K562 (cell line): ENCODE data around the gene XIRP1. TPM values are rescaled to one million over a fixed set of nuclear protein-coding genes. Genes with fewer than 3 reads are reported as not detected.
"Not testable (repeated sequence)": the region's sequence is repeated elsewhere in the genome, so short reads cannot be mapped to it uniquely, and the experiment has no call there.

Experiments
- ATAC-seq: fragments of 200-7000 bp; cut with Tn5 transposase; 3 replicates; pipeline ENCODE4 v1.9.1; 2020; ENCODE audit warnings: moderate library complexity
- BruUV-seq: library from RNA; stranded (reverse); fragments of 400-500 nt; replicated peaks from 2 replicates; lab custom pipeline; 2021; lab: Mats Ljungman, UMichigan
- CTCF ChIA-PET: fragments of 300-600 bp; formaldehyde crosslinking; extraction: SDS; loops from one replicate; lab custom pipeline; 2021; ENCODE audit warnings: low intra/inter-chr PET ratio; lab: Yijun Ruan, JAX
- POLR2A ChIA-PET: fragments of 300-600, 350-650 bp; sonication (Branson Sonifier 250); formaldehyde crosslinking; extraction: SDS; loops from one replicate; lab custom pipeline; 2021; ENCODE audit warnings: antibody characterized with exemption, inconsistent platforms; lab: Yijun Ruan, JAX
- DNase-seq, 4 experiments: peaks; one replicate each; pipeline versions ENCODE4 v3.0.0 to v3.0.0-alpha.2; 2011 to 2018; ENCODE audit warnings: low spot score in 3 of 4, mixed read lengths in 3 of 4; ENCODE audit errors: extremely low read depth in 1 of 4
- FAIRE-seq: peaks from 2 replicates; lab custom pipeline; 2011; peaks lifted over from hg19 to GRCh38; lab: Jason Lieb, UNC
- H2AFZ ChIP-seq: 2 replicates; pipeline ENCODE4 v1.6.0; 2011; ENCODE audit warnings: low read depth, low read length, control low read depth, inconsistent platforms
- H3K27ac ChIP-seq: fragments of 200-600 bp; 3 replicates; pipeline ENCODE4 v1.8.0; 2011; ENCODE audit warnings: low read depth, mild to moderate bottlenecking, control low read depth, inconsistent platforms, low read length, moderate library complexity, mixed read lengths; ENCODE audit errors: extremely low read depth
- H3K27me3 ChIP-seq, 2 experiments: fragments of 300-600 bp in 1 of 2; 2 replicates in 1 of 2; 3 replicates in 1 of 2; pipeline versions ENCODE4 v1.6.0 to v1.8.0; 2011; ENCODE audit warnings: inconsistent platforms in 2 of 2, low read length in 2 of 2, mild to moderate bottlenecking in 1 of 2, mixed read lengths in 1 of 2, moderate library complexity in 1 of 2; ENCODE audit not compliant: control insufficient read depth in 2 of 2, insufficient read depth in 2 of 2
- H3K36me3 ChIP-seq: fragments of 300-600 bp; 3 replicates; pipeline ENCODE4 v1.8.0; 2011; ENCODE audit warnings: mild to moderate bottlenecking, low read length, inconsistent platforms; ENCODE audit not compliant: control insufficient read depth, insufficient read depth
- H3K4me1 ChIP-seq, 2 experiments: fragments of 200-600 bp in 1 of 2; replicated peaks in 1 of 2; 2 replicates in 1 of 2; 3 replicates in 1 of 2; pipeline versions ENCODE4 v1.5.1 to v1.8.0; 2011; ENCODE audit warnings: inconsistent platforms in 2 of 2, low read length in 2 of 2, mild to moderate bottlenecking in 1 of 2, mixed read lengths in 1 of 2, moderate library complexity in 1 of 2; ENCODE audit not compliant: control insufficient read depth in 2 of 2, insufficient read depth in 2 of 2
- H3K4me2 ChIP-seq: 2 replicates; pipeline ENCODE4 v1.6.1; 2011; ENCODE audit warnings: low read length, control low read depth, inconsistent platforms, mixed read lengths; ENCODE audit not compliant: insufficient read depth
- H3K4me3 ChIP-seq: fragments of 200-600 bp; sonication (generic), shearing (Covaris generic); 2 replicates; pipeline ENCODE4 v1.5.1; 2016; ENCODE audit warnings: control low read depth, inconsistent platforms
- H3K79me2 ChIP-seq: fragments of 200-600 bp; 3 replicates; pipeline ENCODE4 v1.8.0; 2011; ENCODE audit warnings: low read length, inconsistent platforms; ENCODE audit not compliant: control insufficient read depth, insufficient read depth
- H3K9ac ChIP-seq, 2 experiments: 2 replicates each; pipeline versions ENCODE4 v1.6.0 to v1.6.1; 2011; ENCODE audit warnings: low read depth in 2 of 2, low read length in 2 of 2, control low read depth in 1 of 2, inconsistent platforms in 1 of 2, mild to moderate bottlenecking in 1 of 2, mixed read lengths in 1 of 2; ENCODE audit not compliant: insufficient read depth in 1 of 2
- H3K9me1 ChIP-seq: one replicate; pipeline ENCODE4 v1.6.0; 2011; ENCODE audit warnings: inconsistent platforms, mild to moderate bottlenecking, low read length, moderate library complexity; ENCODE audit not compliant: control insufficient read depth, insufficient read depth
- H3K9me3 ChIP-seq: replicated peaks from 2 replicates; pipeline ENCODE4 v1.5.1; 2011; ENCODE audit warnings: low read depth, low read length, inconsistent platforms; ENCODE audit not compliant: control insufficient read depth, insufficient read depth
- H4K20me1 ChIP-seq: replicated peaks from 2 replicates; pipeline ENCODE4 v1.6.1; 2011; ENCODE audit warnings: low read length, inconsistent platforms, mixed read lengths; ENCODE audit not compliant: control insufficient read depth, insufficient read depth
- BCOR ChIP-seq: fragments of 450-650 bp; IDR thresholded peaks from 2 replicates; pipeline ENCODE4 v1.6.1; 2016
- BRF1 ChIP-seq: IDR thresholded peaks from 3 replicates; pipeline ENCODE4 v1.6.1; 2011; ENCODE audit warnings: borderline replicate concordance, mild to moderate bottlenecking; ENCODE audit not compliant: insufficient read length; ENCODE audit errors: extremely low read depth
- CBFA2T2 ChIP-seq: fragments of 450-650 bp; conservative IDR thresholded peaks from 2 replicates; pipeline ENCODE4 v1.6.1; 2017; ENCODE audit warnings: mild to moderate bottlenecking
- CBFA2T3 ChIP-seq: fragments of 450-650 bp; IDR thresholded peaks from 2 replicates; pipeline ENCODE4 v1.6.1; 2017
- EGR1 ChIP-seq: fragments of 450-650 bp; conservative IDR thresholded peaks from 2 replicates; pipeline ENCODE4 v1.6.1; 2017; ENCODE audit warnings: mild to moderate bottlenecking
- FUS ChIP-seq: fragments of 200-400 bp; formaldehyde crosslinking; optimal IDR thresholded peaks from 2 replicates; pipeline ENCODE3; 2017; ENCODE audit warnings: low read depth, low read length
- GATA2 ChIP-seq: sonication (generic); formaldehyde crosslinking; IDR thresholded peaks from 2 replicates; pipeline ENCODE4 v1.4.0; 2020; ENCODE audit warnings: mild to moderate bottlenecking, missing genetic modification reagents
- HMG20B ChIP-seq: fragments of 250-450 bp; sonication (Bioruptor Pico); IDR thresholded peaks from 2 replicates; pipeline ENCODE4 v1.5.0; 2021; ENCODE audit warnings: mild to moderate bottlenecking
- KDM1A ChIP-seq, 2 experiments: fragments of 450-650 bp; IDR thresholded peaks; 2 replicates each; pipeline ENCODE4 v1.6.1; 2016; ENCODE audit warnings: mild to moderate bottlenecking in 2 of 2
- MEF2A ChIP-seq: IDR thresholded peaks from 2 replicates; pipeline ENCODE4 v1.6.1; 2011; ENCODE audit warnings: low read depth, mild to moderate bottlenecking, low read length, moderate library complexity; ENCODE audit not compliant: control insufficient read depth
- NR2C1 ChIP-seq, 2 experiments: fragments of 450-650 bp; IDR thresholded peaks; 2 replicates each; pipeline ENCODE4 v1.6.1; 2017; ENCODE audit warnings: mild to moderate bottlenecking in 2 of 2, antibody characterized with exemption in 1 of 2, inconsistent platforms in 1 of 2, missing compliant biosample characterization in 1 of 2, missing genetic modification characterization in 1 of 2
- ZNF165 ChIP-seq: fragments of 250-450 bp; sonication (Bioruptor Pico); IDR thresholded peaks from 2 replicates; pipeline ENCODE4 v1.4.0; 2020; ENCODE audit warnings: borderline replicate concordance
- ZNF217 ChIP-seq: sonication (generic); formaldehyde crosslinking; IDR thresholded peaks from 2 replicates; pipeline ENCODE4 v1.8.0; 2022; ENCODE audit warnings: mild to moderate bottlenecking, missing genetic modification reagents
- ZNF274 ChIP-seq: IDR thresholded peaks from 2 replicates; pipeline ENCODE4 v1.6.1; 2011; ENCODE audit warnings: low read depth, mild to moderate bottlenecking, low read length, moderate library complexity, borderline replicate concordance
- ZNF445 ChIP-seq: fragments of 250-450 bp; sonication (Bioruptor Pico); IDR thresholded peaks from 2 replicates; pipeline ENCODE4 v1.4.0; 2020; ENCODE audit warnings: low read depth, mild to moderate bottlenecking, moderate library complexity
- ZNF449 ChIP-seq: fragments of 250-450 bp; sonication (Bioruptor Pico); IDR thresholded peaks from 2 replicates; pipeline ENCODE4 v1.8.0; 2022; ENCODE audit warnings: moderate library complexity, mild to moderate bottlenecking, inconsistent platforms
- ZNF717 ChIP-seq: fragments of 250-450 bp; sonication (Bioruptor Pico); IDR thresholded peaks from 2 replicates; pipeline ENCODE4 v1.5.0; 2021
- WGBS: fragments of 100-300 bp; shearing (Covaris generic); methylation state at CpG from one replicate; pipeline ENCODE4 v1.1.6; 2016; ENCODE audit warnings: low coverage, mixed read lengths; ENCODE audit not compliant: insufficient coverage; ENCODE audit errors: missing lambda C conversion rate; 5-methylcytosine and 5-hydroxymethylcytosine counted together
- in situ Hi-C: fragments of 300-500 bp; cut with MboI; formaldehyde crosslinking; loops from 4 replicates; pipeline ENCODE4 v1.15.0; 2018; ENCODE audit warnings: inconsistent platforms, mixed read lengths
- intact Hi-C: fragments of 100-400 bp; cut with micrococcal nuclease; formaldehyde crosslinking; loops from 2 replicates; pipeline ENCODE4 v1.14.2; 2022
- polyA plus RNA-seq, 8 experiments: library from polyadenylated mRNA; depleted of rRNA in 4 of 8; stranded (reverse) in 5 of 8; unstranded in 3 of 8; fragments of >200 nt; fragmentation: Nextera tagmentation in 2 of 8; fragmentation: Illumina TruSeq in 1 of 8; extraction: Ambion mirVana in 2 of 8; extraction: Trizol in 1 of 8; gene quantifications; 2 replicates each; pipeline versions ENCODE4 v1.2.1 to v1.2.3, GENCODE V29; 2011 to 2014; ENCODE audit warnings: inconsistent platforms in 1 of 8, missing spikeins in 1 of 8
- total RNA-seq, 7 experiments: library from RNA; depleted of rRNA in 6 of 7; stranded (reverse); fragments of >200 nt in 6 of 7; fragmentation: Illumina TruSeq in 2 of 7; extraction: Trizol in 2 of 7; gene quantifications; 2 replicates each; pipeline versions ENCODE4 v1.2.1 to v1.2.3, GENCODE V29; 2011 to 2021; ENCODE audit warnings: low replicate concordance in 1 of 7

XIRP1 gene
- total and polyA plus RNA-seq, 9 of the 15 experiments (the other 6 are each of a cell fraction or from before 2014, with no cell fraction given): 0.03 to 0.27 (median 0.08) TPM; not detected in 3

DNA sequence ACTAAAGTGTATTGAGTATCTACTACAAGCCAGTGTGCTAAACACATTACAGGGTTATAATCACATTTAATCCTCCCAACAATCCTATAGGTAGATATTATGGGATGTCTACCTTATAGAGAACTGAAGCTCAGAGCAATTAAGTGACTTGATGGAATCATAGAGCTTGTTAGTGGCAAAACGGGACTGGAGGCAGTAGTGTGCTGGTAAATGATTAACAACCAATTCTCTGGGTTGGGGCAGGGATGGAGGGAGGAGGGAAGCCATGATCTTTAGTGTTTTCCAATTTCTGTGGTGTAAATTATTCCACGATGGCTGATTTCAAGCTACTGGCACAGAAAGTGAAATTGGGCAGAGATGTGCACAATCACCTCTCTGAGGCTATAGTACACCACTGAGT, 20.5 kb downstream of the XIRP1 start (continued):
- TF ChIP-seq HMG20B (CRISPR knock-in tag): no peak
- TF ChIP-seq NR2C1 (IDR thresholded peaks at IDR 0.05): no peak
- no peak for TF ChIP-seq NR2C1 (tag; IDR thresholded peaks at IDR 0.05)
- TF ChIP-seq FUS: no peak
- no peak for TF ChIP-seq ZNF449
- TF ChIP-seq ZNF717: no peak
- no peak for TF ChIP-seq BRF1
- no peak for TF ChIP-seq MEF2A
- TF ChIP-seq ZNF274: no peak
- no peak for TF ChIP-seq ZNF165 (CRISPR knock-in tag)
- TF ChIP-seq ZNF445: no peak
- TF ChIP-seq ZNF217: no peak

- intact Hi-C loops, H4K20me1 ChIP-seq, H3K79me2 ChIP-seq, H3K4me2 ChIP-seq, BruUV-seq, H3K27me3 ChIP-seq, H3K4me3 ChIP-seq, in situ Hi-C loops, DNase-seq, H3K9me3 ChIP-seq, CTCF ChIA-PET, H3K27ac ChIP-seq, H3K36me3 ChIP-seq, H3K9me1 ChIP-seq, ATAC-seq, FAIRE-seq, H3K9ac ChIP-seq, H2AFZ ChIP-seq: not testable (repeated sequence)
- POLR2A ChIA-PET: interaction anchor here (0.8 to 1.6 kb wide), 2 partner anchors 9 to 13 kb away, joined by 4 to 6 read pairs; no protein-coding TSS in a partner anchor
- 36% methylated on average over 5 of the region's 6 CpGs for WGBS
- peak; percentile 39 for TF ChIP-seq GATA2 (CRISPR knock-in tag)
- TF ChIP-seq BCOR: 0 out of 2 replicates have a peak, but pooled peaks have one; percentile 10
- TF ChIP-seq CBFA2T3: peak; percentile 61
- TF ChIP-seq KDM1A (IDR thresholded peaks at IDR 0.05): peak in 1 of 2 experiments; percentile 61; a peak in 1 of 4 replicates
- TF ChIP-seq CBFA2T2: peak; percentile 48
- TF ChIP-seq EGR1: peak; percentile 33; the same call in 1 of the 2 replicates
- peaks cover 11 to 25% of the 10 kb centered on the region in 2 experiments for H3K4me1 ChIP-seq
These were observed 21.5 kb downstream of the XIRP1 start for GRCh38 chr3:39170877-39171276.
